WTC11 (cell line): ENCODE measurements around the gene SOX6. TPM values are rescaled to one million over a fixed set of nuclear protein-coding genes. Genes with fewer than 3 reads are reported as not detected.

Source experiments
- ATAC-seq: fragments of 200-7000 bp; cut with Tn5 transposase; 2 replicates; pipeline ENCODE4 v1.10.0; 2021; ENCODE audit warnings: mild to moderate bottlenecking, moderate library complexity
- CTCF ChIA-PET: fragments of 300-600 bp; sonication (Branson Sonifier 250); formaldehyde crosslinking; loops from one replicate; lab custom pipeline; 2021; ENCODE audit warnings: antibody characterized with exemption; lab: Charles Lee
- POLR2A ChIA-PET: fragments of 350-600 bp; sonication (Branson Sonifier 250); formaldehyde crosslinking; loops from one replicate; lab custom pipeline; 2021; ENCODE audit warnings: antibody characterized with exemption; lab: Charles Lee
- DNase-seq: peaks from one replicate; pipeline ENCODE4 v3.0.0; 2021; ENCODE audit warnings: low spot score
- H3K27ac Mint-ChIP-seq: 2 replicates; pipeline ENCODE4 v1.8.0; 2021; ENCODE audit warnings: mixed read lengths
- H3K27me3 Mint-ChIP-seq: 2 replicates; pipeline ENCODE4 v1.8.0; 2021; ENCODE audit warnings: low read depth, mild to moderate bottlenecking, moderate library complexity, mixed read lengths
- H3K36me3 Mint-ChIP-seq: 2 replicates; pipeline ENCODE4 v1.8.0; 2021; ENCODE audit warnings: mixed read lengths
- H3K4me1 Mint-ChIP-seq: 2 replicates; pipeline ENCODE4 v1.8.0; 2022; ENCODE audit warnings: mixed read lengths
- H3K4me3 Mint-ChIP-seq: 2 replicates; pipeline ENCODE4 v1.8.0; 2021; ENCODE audit warnings: mild to moderate bottlenecking, moderate library complexity, mixed read lengths
- H3K9me3 Mint-ChIP-seq: 2 replicates; pipeline ENCODE4 v1.8.0; 2021; ENCODE audit warnings: mixed read lengths
- CREM ChIP-seq: sonication (generic); formaldehyde crosslinking; IDR thresholded peaks from 2 replicates; pipeline ENCODE4 v1.8.1; 2022; ENCODE audit warnings: mild to moderate bottlenecking, missing genetic modification reagents, moderate library complexity
- ETV6 ChIP-seq: sonication (generic); formaldehyde crosslinking; IDR thresholded peaks from 2 replicates; pipeline ENCODE4 v1.8.1; 2022; ENCODE audit warnings: mild to moderate bottlenecking, missing genetic modification reagents
- FOXJ3 ChIP-seq: sonication (generic); formaldehyde crosslinking; IDR thresholded peaks from 2 replicates; pipeline ENCODE4 v1.9.0; 2021; ENCODE audit warnings: missing genetic modification reagents, mild to moderate bottlenecking, borderline replicate concordance
- FOXK1 ChIP-seq: sonication (generic); formaldehyde crosslinking; IDR thresholded peaks from 2 replicates; pipeline ENCODE4 v1.8.0; 2022; ENCODE audit warnings: mild to moderate bottlenecking, moderate library complexity, missing genetic modification reagents
- GABPB1 ChIP-seq: sonication (generic); formaldehyde crosslinking; IDR thresholded peaks from 2 replicates; pipeline ENCODE4 v1.8.1; 2023; ENCODE audit warnings: mild to moderate bottlenecking, missing genetic modification reagents
- GRHL2 ChIP-seq: fragments of 250-450 bp; sonication (Bioruptor Pico); IDR thresholded peaks from 2 replicates; pipeline ENCODE4 v1.8.0; 2022; ENCODE audit warnings: mild to moderate bottlenecking, moderate library complexity; ENCODE audit not compliant: insufficient replicate concordance, severe bottlenecking
- IRF2 ChIP-seq: sonication (generic); formaldehyde crosslinking; IDR thresholded peaks from 2 replicates; pipeline ENCODE4 v1.8.0; 2022; ENCODE audit warnings: low read depth, missing genetic modification reagents, borderline replicate concordance
- JAZF1 ChIP-seq: fragments of 250-450 bp; sonication (Bioruptor Pico); IDR thresholded peaks from 2 replicates; pipeline ENCODE4 v1.9.0; 2021; ENCODE audit warnings: moderate library complexity, mild to moderate bottlenecking, inconsistent platforms
- KAT7 ChIP-seq: sonication (generic); formaldehyde crosslinking; IDR thresholded peaks from 2 replicates; pipeline ENCODE4 v1.8.1; 2023; ENCODE audit warnings: missing genetic modification reagents, mild to moderate bottlenecking, borderline replicate concordance
- NR2C2 ChIP-seq: sonication (generic); formaldehyde crosslinking; IDR thresholded peaks from 2 replicates; pipeline ENCODE4 v1.8.0; 2022; ENCODE audit warnings: mild to moderate bottlenecking, missing genetic modification reagents
- PRRX2 ChIP-seq: fragments of 250-450 bp; sonication (Bioruptor Pico); IDR thresholded peaks from 2 replicates; pipeline ENCODE4 v1.8.0; 2021; ENCODE audit warnings: mild to moderate bottlenecking
- RORB ChIP-seq: fragments of 250-450 bp; sonication (Bioruptor Pico); IDR thresholded peaks from 2 replicates; pipeline ENCODE4 v1.9.0; 2021; ENCODE audit warnings: mild to moderate bottlenecking
- TEAD1 ChIP-seq: sonication (generic); formaldehyde crosslinking; IDR thresholded peaks from 2 replicates; pipeline ENCODE4 v1.8.0; 2022; ENCODE audit warnings: mild to moderate bottlenecking, missing genetic modification reagents
- ZNF671 ChIP-seq: fragments of 250-450 bp; sonication (Bioruptor Pico); IDR thresholded peaks from 2 replicates; pipeline ENCODE4 v1.8.0; 2021; ENCODE audit warnings: mild to moderate bottlenecking
- total RNA-seq: library from RNA; stranded (reverse); gene quantifications from 3 replicates; pipeline ENCODE4 v1.2.3, GENCODE V29; 2021
- TF ChIP-seq, protein P1 (sequence below): sonication (generic); formaldehyde crosslinking; IDR thresholded peaks from 2 replicates; pipeline ENCODE4 v1.8.0; 2022; ENCODE audit warnings: mild to moderate bottlenecking, missing genetic modification reagents
- TF ChIP-seq, protein P2 (sequence below): sonication (generic); formaldehyde crosslinking; IDR thresholded peaks from 2 replicates; pipeline ENCODE4 v1.8.0; 2022; ENCODE audit warnings: mild to moderate bottlenecking, missing genetic modification reagents
- TF ChIP-seq, protein P3 (sequence below): fragments of 250-450 bp; sonication (Bioruptor Pico); IDR thresholded peaks from 2 replicates; pipeline ENCODE4 v1.8.0; 2021; ENCODE audit warnings: mild to moderate bottlenecking
- TF ChIP-seq, protein P4 (sequence below): sonication (generic); formaldehyde crosslinking; IDR thresholded peaks from 2 replicates; pipeline ENCODE4 v1.8.0; 2023; ENCODE audit warnings: missing genetic modification reagents
- TF ChIP-seq, protein P5 (sequence below): sonication (generic); formaldehyde crosslinking; IDR thresholded peaks from 2 replicates; pipeline ENCODE4 v1.8.0; 2022; ENCODE audit warnings: missing genetic modification reagents

SOX6 gene
- total RNA-seq, 1 experiment from 2014 or later = 0.13 TPM

DNA sequence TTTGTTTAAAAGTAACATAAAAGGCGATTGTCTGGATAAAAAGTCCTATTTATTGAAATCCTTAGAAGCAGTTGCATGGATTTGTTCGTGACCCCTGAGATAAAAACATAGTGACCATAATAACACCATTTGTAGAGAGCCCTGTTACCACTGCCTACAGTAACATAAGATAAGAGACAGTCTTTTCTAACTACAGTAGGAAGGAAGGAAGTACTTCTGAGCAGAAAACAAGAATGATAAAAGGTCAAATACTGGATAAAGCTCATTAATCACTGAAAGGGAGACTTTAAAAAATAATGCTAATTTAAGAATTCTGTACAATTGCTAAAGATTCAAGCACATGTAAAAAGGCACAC lies 47.1 kb upstream of the SOX6 start (continued):
- TF ChIP-seq KAT7 (CRISPR knock-in tag) = no peak
- TF ChIP-seq, protein P1, sequence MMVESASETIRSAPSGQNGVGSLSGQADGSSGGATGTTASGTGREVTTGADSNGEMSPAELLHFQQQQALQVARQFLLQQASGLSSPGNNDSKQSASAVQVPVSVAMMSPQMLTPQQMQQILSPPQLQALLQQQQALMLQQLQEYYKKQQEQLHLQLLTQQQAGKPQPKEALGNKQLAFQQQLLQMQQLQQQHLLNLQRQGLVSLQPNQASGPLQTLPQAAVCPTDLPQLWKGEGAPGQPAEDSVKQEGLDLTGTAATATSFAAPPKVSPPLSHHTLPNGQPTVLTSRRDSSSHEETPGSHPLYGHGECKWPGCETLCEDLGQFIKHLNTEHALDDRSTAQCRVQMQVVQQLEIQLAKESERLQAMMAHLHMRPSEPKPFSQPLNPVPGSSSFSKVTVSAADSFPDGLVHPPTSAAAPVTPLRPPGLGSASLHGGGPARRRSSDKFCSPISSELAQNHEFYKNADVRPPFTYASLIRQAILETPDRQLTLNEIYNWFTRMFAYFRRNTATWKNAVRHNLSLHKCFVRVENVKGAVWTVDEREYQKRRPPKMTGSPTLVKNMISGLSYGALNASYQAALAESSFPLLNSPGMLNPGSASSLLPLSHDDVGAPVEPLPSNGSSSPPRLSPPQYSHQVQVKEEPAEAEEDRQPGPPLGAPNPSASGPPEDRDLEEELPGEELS (CRISPR knock-in tag) = no peak

DNA sequence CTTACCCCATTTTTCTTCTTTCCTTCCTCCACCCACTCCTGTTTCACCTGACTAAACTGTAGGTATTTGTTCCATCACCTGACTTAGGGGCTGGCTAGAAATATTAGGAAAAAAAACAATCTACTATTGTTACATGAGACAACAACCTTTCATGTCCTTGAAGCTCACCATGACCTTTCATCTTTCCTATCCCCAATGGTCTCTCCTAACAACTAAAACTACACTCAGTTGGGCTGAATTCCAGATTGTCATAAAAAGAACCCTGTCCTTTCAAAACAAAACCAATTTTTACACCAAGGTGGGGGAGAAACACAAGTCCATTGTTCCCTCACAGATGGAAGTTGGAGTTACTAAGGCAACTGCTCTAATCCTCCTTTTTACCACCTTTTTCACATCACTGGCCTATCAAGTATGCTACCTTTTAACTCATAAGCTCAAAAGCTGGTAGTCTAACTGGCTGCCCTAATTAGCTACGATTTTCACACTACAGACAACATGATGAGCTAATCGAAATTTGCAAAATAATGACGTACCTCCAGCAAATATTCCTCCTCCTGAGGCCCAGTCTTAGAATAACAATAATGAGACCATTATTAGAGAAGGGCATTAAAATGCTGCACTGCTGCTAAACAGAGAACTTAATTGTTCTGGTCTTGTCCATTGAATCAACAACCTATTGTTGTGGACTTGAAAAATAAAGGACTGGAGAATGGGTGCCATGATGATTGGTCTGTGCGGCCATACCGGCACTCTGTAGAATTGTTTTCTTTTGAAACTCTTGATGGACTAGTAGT lies 46.5 kb upstream of the SOX6 start:
- H3K9me3 Mint-ChIP-seq = no peaks in the 10 kb centered on the region
- H3K4me1 Mint-ChIP-seq = peaks cover 29% of the 10 kb centered on the region
- no peak overlapping the region for H3K4me3 Mint-ChIP-seq
- no peaks in the 10 kb centered on the region for H3K36me3 Mint-ChIP-seq
- peaks cover 97% of the 10 kb centered on the region for H3K27me3 Mint-ChIP-seq
- TF ChIP-seq FOXK1 (peak; percentile 76; the same call in 1 of the 2 replicates), CREM (CRISPR knock-in tag) (peak; percentile 48; the same call in 1 of the 2 replicates), GRHL2 (CRISPR knock-in tag) (no peak), ETV6 (peak; percentile 32; the same call in 1 of the 2 replicates), TEAD1 (CRISPR knock-in tag) (0 out of 2 replicates have a peak, but pooled peaks have one; percentile 84), IRF2 (CRISPR knock-in tag) (no peak), ZNF671 (CRISPR knock-in tag) (no peak), RORB (CRISPR knock-in tag) (no peak)
- TF ChIP-seq, protein P2, sequence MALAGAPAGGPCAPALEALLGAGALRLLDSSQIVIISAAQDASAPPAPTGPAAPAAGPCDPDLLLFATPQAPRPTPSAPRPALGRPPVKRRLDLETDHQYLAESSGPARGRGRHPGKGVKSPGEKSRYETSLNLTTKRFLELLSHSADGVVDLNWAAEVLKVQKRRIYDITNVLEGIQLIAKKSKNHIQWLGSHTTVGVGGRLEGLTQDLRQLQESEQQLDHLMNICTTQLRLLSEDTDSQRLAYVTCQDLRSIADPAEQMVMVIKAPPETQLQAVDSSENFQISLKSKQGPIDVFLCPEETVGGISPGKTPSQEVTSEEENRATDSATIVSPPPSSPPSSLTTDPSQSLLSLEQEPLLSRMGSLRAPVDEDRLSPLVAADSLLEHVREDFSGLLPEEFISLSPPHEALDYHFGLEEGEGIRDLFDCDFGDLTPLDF = no peak
- TF ChIP-seq, protein P3, sequence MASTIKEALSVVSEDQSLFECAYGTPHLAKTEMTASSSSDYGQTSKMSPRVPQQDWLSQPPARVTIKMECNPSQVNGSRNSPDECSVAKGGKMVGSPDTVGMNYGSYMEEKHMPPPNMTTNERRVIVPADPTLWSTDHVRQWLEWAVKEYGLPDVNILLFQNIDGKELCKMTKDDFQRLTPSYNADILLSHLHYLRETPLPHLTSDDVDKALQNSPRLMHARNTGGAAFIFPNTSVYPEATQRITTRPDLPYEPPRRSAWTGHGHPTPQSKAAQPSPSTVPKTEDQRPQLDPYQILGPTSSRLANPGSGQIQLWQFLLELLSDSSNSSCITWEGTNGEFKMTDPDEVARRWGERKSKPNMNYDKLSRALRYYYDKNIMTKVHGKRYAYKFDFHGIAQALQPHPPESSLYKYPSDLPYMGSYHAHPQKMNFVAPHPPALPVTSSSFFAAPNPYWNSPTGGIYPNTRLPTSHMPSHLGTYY (CRISPR knock-in tag) = no peak
- TF ChIP-seq, protein P4, sequence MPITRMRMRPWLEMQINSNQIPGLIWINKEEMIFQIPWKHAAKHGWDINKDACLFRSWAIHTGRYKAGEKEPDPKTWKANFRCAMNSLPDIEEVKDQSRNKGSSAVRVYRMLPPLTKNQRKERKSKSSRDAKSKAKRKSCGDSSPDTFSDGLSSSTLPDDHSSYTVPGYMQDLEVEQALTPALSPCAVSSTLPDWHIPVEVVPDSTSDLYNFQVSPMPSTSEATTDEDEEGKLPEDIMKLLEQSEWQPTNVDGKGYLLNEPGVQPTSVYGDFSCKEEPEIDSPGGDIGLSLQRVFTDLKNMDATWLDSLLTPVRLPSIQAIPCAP (CRISPR knock-in tag) = no peak
- POLR2A ChIA-PET = interaction anchor here (0.6 kb wide), 1 partner anchor 17 kb away, joined by 4 read pairs; no protein-coding TSS in a partner anchor
- H3K27ac Mint-ChIP-seq = no peak overlapping the region
- ATAC-seq (peak; percentile 82), DNase-seq (no peak)
- CTCF ChIA-PET = interaction anchor here (0.9 to 1.7 kb wide), 2 partner anchors 204 to 211 kb away, joined by 3 to 9 read pairs; no protein-coding TSS in a partner anchor

DNA sequence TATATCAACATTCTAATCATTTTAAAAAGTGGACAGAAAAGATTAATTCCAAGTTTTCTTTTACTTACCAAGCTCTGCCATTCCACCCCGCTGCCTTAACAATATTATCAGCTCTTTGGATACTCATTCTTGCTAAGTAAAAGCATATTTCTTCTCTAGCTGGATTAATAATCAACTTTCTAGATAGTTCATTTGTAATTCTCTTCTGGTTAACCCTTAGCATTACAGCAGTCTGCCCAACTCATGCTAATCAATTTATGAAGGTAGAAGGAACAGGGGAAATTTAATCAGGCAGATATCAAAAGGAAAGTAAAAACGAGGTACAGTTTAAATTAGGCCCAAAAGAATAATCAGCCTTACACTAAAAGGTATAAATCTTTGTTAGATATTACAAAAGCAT lies 41.0 kb upstream of the SOX6 start:
- H3K4me3 Mint-ChIP-seq = no peak overlapping the region
- no peaks in the 10 kb centered on the region for H3K4me1 Mint-ChIP-seq
- DNase-seq = no peak
- no peak overlapping the region for H3K27ac Mint-ChIP-seq
- peaks cover 96% of the 10 kb centered on the region for H3K27me3 Mint-ChIP-seq
- H3K36me3 Mint-ChIP-seq = no peaks in the 10 kb centered on the region
- ChIA-PET CTCF (interaction anchor here (0.7 kb wide), 1 partner anchor 217 kb away, joined by 3 read pairs; no protein-coding TSS in a partner anchor), POLR2A (no interaction called here)
- no peak for ATAC-seq
- H3K9me3 Mint-ChIP-seq = no peaks in the 10 kb centered on the region
- no peak for TF ChIP-seq CREM (CRISPR knock-in tag)
- TF ChIP-seq NR2C2 (CRISPR knock-in tag) = no peak
- no peak for TF ChIP-seq GABPB1 (CRISPR knock-in tag)
- no peak for TF ChIP-seq JAZF1
- TF ChIP-seq PRRX2 (CRISPR knock-in tag) = no peak
- TF ChIP-seq, protein P5, sequence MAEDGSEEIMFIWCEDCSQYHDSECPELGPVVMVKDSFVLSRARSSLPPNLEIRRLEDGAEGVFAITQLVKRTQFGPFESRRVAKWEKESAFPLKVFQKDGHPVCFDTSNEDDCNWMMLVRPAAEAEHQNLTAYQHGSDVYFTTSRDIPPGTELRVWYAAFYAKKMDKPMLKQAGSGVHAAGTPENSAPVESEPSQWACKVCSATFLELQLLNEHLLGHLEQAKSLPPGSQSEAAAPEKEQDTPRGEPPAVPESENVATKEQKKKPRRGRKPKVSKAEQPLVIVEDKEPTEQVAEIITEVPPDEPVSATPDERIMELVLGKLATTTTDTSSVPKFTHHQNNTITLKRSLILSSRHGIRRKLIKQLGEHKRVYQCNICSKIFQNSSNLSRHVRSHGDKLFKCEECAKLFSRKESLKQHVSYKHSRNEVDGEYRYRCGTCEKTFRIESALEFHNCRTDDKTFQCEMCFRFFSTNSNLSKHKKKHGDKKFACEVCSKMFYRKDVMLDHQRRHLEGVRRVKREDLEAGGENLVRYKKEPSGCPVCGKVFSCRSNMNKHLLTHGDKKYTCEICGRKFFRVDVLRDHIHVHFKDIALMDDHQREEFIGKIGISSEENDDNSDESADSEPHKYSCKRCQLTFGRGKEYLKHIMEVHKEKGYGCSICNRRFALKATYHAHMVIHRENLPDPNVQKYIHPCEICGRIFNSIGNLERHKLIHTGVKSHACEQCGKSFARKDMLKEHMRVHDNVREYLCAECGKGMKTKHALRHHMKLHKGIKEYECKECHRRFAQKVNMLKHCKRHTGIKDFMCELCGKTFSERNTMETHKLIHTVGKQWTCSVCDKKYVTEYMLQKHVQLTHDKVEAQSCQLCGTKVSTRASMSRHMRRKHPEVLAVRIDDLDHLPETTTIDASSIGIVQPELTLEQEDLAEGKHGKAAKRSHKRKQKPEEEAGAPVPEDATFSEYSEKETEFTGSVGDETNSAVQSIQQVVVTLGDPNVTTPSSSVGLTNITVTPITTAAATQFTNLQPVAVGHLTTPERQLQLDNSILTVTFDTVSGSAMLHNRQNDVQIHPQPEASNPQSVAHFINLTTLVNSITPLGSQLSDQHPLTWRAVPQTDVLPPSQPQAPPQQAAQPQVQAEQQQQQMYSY (CRISPR knock-in tag) = no peak
- TF ChIP-seq, protein P2 = no peak
- no peak for TF ChIP-seq FOXJ3 (CRISPR knock-in tag)
